Astrocyte (in vitro differentiated cells and primary cell): Measurements from ENCODE around the gene THEM5.

Experiments used
- CTCF ChIP-seq: IDR thresholded peaks from 2 replicates; pipeline ENCODE4 v1.5.1; 2011; ENCODE audit warnings: low read depth, mild to moderate bottlenecking, inconsistent platforms, low read length, moderate library complexity; ENCODE audit not compliant: insufficient read depth
- EZH2 ChIP-seq: IDR thresholded peaks from 2 replicates; pipeline ENCODE4 v1.6.1; 2012; ENCODE audit warnings: mild to moderate bottlenecking, low read length, inconsistent platforms; ENCODE audit not compliant: insufficient read depth

GRCh38 chr1:151803164-151803563 is 50.3 kb downstream of the THEM5 start:
- TF ChIP-seq CTCF: no peak
- no peak for TF ChIP-seq EZH2
